Smooth muscle cell of trachea (primary cell): ENCODE measurements around the gene PRMT9. TPM values are rescaled to one million over a fixed set of nuclear protein-coding genes. Genes with fewer than 3 reads are reported as not detected.

ENCODE experiments used
- total RNA-seq: library from RNA; depleted of rRNA; stranded (reverse); fragments of >200 nt; gene quantifications from 2 replicates; pipeline ENCODE4 v1.2.1, GENCODE V29; 2014

The PRMT9 gene
- 9.9 and 21.2 TPM in 2 replicates for total RNA-seq

DNA sequence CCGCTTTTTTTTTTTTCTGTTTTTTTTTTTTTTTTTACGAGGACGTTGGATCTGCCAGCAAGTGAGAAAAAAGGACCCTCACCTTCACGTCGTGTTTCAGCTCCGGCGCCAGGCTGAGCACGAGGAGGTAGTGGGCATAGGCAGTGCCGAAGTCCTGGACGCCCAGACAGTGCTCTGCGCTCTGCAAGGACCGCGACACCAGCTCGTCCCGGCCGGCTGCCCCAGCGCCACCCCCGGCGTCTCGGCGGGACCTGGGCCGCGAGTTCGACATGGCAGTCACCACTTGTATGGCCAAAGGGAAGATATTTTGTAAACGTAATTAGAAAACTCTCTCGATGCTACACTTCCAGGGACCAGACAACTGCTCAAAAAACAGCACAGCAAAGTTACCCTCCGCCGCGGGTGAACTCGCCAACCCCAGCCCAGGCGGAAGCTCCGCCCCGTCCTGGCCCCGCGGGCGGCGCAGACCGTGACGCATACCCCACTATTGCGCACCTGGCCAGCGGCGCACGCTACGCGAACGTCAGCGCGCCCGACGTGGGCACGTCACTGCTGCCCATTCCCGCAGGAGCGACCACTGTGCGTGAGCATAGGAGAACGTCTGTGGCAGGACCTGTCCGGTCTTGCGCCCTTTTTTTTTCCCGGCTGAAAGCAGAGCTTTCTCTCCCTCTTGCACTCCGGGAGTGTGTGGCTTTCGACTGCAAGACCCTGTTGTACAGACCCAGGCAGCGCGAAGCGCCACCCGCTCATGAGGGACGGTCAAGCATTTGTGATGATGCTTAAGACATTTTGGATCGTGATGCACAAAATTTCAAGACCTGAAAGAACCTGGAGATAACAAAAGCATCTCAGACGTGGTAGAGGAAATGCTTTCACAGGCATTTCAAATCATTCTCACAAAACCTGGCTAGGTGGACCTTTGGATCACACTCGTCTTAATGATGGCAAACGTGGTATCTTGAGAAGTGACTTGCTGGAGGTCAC lies at the start of gene PRMT9:
Gene PRMT9, minus strand, starts transcription at position 447 of the 984 bp plus-strand sequence. Its CDS starts 176 bp downstream, at position 271.

GRCh38 chr4:147731580-147732517 lies 47.9 kb upstream of the PRMT9 start, which contains the start of gene ARHGAP10:
Gene ARHGAP10, plus strand, starts transcription at chr4:147732088. Its CDS starts 214 bp downstream, at chr4:147732302.

DNA sequence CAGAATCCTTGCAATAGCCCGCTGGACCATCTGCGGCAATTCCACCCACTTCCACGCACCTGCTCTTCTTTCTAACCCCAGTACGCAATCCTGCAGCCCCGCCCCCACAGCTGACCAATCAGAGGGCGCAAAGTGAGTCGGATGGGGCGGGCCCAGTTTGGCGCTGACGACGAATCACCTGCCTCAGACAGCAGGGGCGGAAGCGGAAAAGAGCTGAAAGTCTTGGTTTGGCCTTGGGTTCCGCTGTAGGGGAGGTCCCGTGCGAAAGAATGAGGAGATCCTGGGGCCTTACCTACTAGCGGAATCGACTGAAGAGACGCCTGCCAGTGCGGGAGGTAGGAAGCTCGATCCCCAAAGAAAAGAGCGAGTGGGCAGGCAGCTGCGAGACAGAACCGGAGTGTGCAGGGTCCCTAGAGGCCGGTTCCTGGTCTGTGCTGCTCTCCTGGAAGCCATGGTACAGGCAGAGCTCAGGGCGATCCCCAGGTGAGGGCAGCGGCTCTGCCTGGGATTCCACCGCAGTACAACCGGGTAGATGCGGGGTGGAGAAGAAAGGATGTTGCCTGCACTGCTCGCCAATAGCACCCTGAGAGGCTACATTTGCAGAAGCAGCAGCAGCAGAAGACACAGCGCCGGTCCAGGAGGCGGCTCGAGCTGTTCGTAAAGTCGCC lies 66.7 kb downstream of the PRMT9 start, which contains the start of gene TMEM184C:
Gene TMEM184C, plus strand, starts transcription at position 225 of the 668 bp plus-strand sequence. CDS start 560 bp downstream, outside the sequence.

Other genes with a start within 250 kb of the PRMT9 start
- gene EDNRA, start 203.1 kb downstream of the PRMT9 start, total RNA-seq: 4.5 and 6.9 TPM in 2 replicates
- 48.3 and 62.7 TPM in 2 replicates for gene TMEM184C, start 66.8 kb downstream of the PRMT9 start, total RNA-seq
- gene ARHGAP10, start 47.9 kb upstream of the PRMT9 start, total RNA-seq: 38.2 and 47.0 TPM in 2 replicates